DOHH2 (cell line): ENCODE results near the gene WNT2B.

Source experiments
- H3F3A ChIP-seq: fragments of 200-600 bp; sonication (generic), shearing (Covaris generic); 2 replicates; pipeline ENCODE4 v1.6.0; 2016; ENCODE audit warnings: antibody characterized with exemption, mild to moderate bottlenecking; ENCODE audit not compliant: control insufficient read depth, insufficient read depth
- H3K27ac ChIP-seq: fragments of 200-600 bp; sonication (generic); 2 replicates; pipeline ENCODE4 v1.5.1; 2014; ENCODE audit warnings: low read depth, mild to moderate bottlenecking, low read length, moderate library complexity
- H3K27me3 ChIP-seq: fragments of 200-600 bp; sonication (generic); 2 replicates; pipeline ENCODE4 v1.6.1; 2014; ENCODE audit warnings: mild to moderate bottlenecking, low read length, mixed read lengths; ENCODE audit not compliant: control insufficient read depth
- H3K36me3 ChIP-seq: fragments of 200-600 bp; sonication (generic); 2 replicates; pipeline ENCODE4 v1.6.1; 2014; ENCODE audit warnings: mild to moderate bottlenecking, low read length, moderate library complexity, mixed read lengths; ENCODE audit not compliant: control insufficient read depth
- H3K4me1 ChIP-seq: fragments of 200-600 bp; sonication (generic); 2 replicates; pipeline ENCODE4 v1.6.1; 2014; ENCODE audit warnings: mild to moderate bottlenecking, low read length, mixed read lengths; ENCODE audit not compliant: control insufficient read depth
- H3K4me2 ChIP-seq: fragments of 200-600 bp; sonication (generic); 2 replicates; pipeline ENCODE4 v1.6.0; 2014; ENCODE audit warnings: mild to moderate bottlenecking, low read length, moderate library complexity
- H3K4me3 ChIP-seq: fragments of 200-600 bp; sonication (generic); 2 replicates; pipeline ENCODE4 v1.5.1; 2014; ENCODE audit warnings: mild to moderate bottlenecking, low read length, mixed read lengths
- H3K79me2 ChIP-seq: fragments of 200-600 bp; sonication (generic); 2 replicates; pipeline ENCODE4 v1.6.1; 2014; ENCODE audit warnings: mild to moderate bottlenecking, low read length, mixed read lengths; ENCODE audit not compliant: control insufficient read depth
- H3K9me2 ChIP-seq: fragments of 200-600 bp; sonication (generic); replicated peaks from 2 replicates; pipeline ENCODE4 v1.6.1; 2014; ENCODE audit warnings: mild to moderate bottlenecking, low read length, mixed read lengths; ENCODE audit not compliant: control insufficient read depth
- H3K9me3 ChIP-seq: fragments of 200-600 bp; sonication (generic); 2 replicates; pipeline ENCODE4 v1.6.1; 2014; ENCODE audit warnings: antibody characterized with exemption, low read length, mixed read lengths; ENCODE audit not compliant: control insufficient read depth, insufficient read depth
- H4K20me1 ChIP-seq: fragments of 200-600 bp; sonication (generic); 2 replicates; pipeline ENCODE4 v1.6.0; 2014; ENCODE audit warnings: low read depth, mild to moderate bottlenecking, antibody characterized with exemption, low read length, moderate library complexity; ENCODE audit not compliant: control insufficient read depth, insufficient read depth
- CTCF ChIP-seq: fragments of 200-600 bp; sonication (generic); IDR thresholded peaks from one replicate; pipeline ENCODE4 v1.5.1; 2014; ENCODE audit warnings: antibody characterized with exemption, mild to moderate bottlenecking, low read depth, low read length; ENCODE audit not compliant: poor library complexity, severe bottlenecking
- EZH2phosphoT487 ChIP-seq: fragments of 200-600 bp; sonication (generic); IDR thresholded peaks from 2 replicates; pipeline ENCODE4 v1.6.1; 2017; ENCODE audit warnings: borderline replicate concordance, mild to moderate bottlenecking, antibody characterized with exemption, low read length, moderate library complexity, mixed read lengths

WNT2B gene

GRCh38 chr1:112508278-112509004, at the start of gene WNT2B:
Gene WNT2B (plus strand): TSS chr1:112508965. CDS start chr1:112509263, 298 bp downstream.
- no peaks in the 10 kb centered on the region for H3K36me3 ChIP-seq
- TF ChIP-seq EZH2phosphoT487 (no peak; the same call in 1 of the 2 replicates), CTCF (no peak)
- peaks cover 18% of the 10 kb centered on the region for H3F3A ChIP-seq
- no peak within 1 kb of the TSS for H3K27ac ChIP-seq
- no peaks in the 10 kb centered on the region for H3K79me2 ChIP-seq
- peak within 1 kb of the TSS; percentile 94 for H3K4me2 ChIP-seq
- peaks cover 21% of the 10 kb centered on the region for H3K27me3 ChIP-seq
- no peaks in the 10 kb centered on the region for H3K9me2 ChIP-seq
- H3K9me3 ChIP-seq, result no peaks in the 10 kb centered on the region
- H3K4me3 ChIP-seq, result peak within 1 kb of the TSS; percentile 83
- H3K4me1 ChIP-seq, result peaks cover 56% of the 10 kb centered on the region
- H4K20me1 ChIP-seq, result no peaks in the 10 kb centered on the region

DNA sequence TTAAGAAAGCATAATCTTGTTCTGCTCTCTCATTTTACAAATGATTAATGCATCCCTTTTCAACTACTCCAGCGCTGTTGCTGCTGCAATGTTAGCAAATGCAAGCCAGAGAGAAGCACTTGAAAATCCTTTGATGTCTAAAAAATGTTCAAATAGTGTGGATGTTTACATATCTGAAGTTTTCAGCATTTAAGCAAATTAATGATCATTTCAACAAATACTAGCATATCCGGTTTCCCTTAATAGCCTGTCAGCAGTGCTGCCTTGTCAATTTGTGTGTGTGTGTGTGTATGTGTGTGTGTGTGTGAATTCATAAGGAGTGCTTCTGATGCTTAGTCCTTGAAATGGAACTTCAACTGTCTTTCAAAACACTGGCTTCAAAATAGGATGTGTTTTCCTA, 48.1 kb upstream of the WNT2B start:
- no peaks in the 10 kb centered on the region; the same call in 1 of the 2 replicates for H3F3A ChIP-seq
- H3K4me2 ChIP-seq, result no peak overlapping the region
- no peaks in the 10 kb centered on the region for H4K20me1 ChIP-seq
- no peaks in the 10 kb centered on the region for H3K9me3 ChIP-seq
- no peaks in the 10 kb centered on the region for H3K27me3 ChIP-seq
- no peak overlapping the region for H3K27ac ChIP-seq
- no peaks in the 10 kb centered on the region for H3K9me2 ChIP-seq
- no peaks in the 10 kb centered on the region for H3K79me2 ChIP-seq
- peaks cover 5% of the 10 kb centered on the region for H3K36me3 ChIP-seq
- peaks cover 34% of the 10 kb centered on the region for H3K4me1 ChIP-seq
- no peak for TF ChIP-seq EZH2phosphoT487
- no peak for TF ChIP-seq CTCF
- no peak overlapping the region for H3K4me3 ChIP-seq

DNA sequence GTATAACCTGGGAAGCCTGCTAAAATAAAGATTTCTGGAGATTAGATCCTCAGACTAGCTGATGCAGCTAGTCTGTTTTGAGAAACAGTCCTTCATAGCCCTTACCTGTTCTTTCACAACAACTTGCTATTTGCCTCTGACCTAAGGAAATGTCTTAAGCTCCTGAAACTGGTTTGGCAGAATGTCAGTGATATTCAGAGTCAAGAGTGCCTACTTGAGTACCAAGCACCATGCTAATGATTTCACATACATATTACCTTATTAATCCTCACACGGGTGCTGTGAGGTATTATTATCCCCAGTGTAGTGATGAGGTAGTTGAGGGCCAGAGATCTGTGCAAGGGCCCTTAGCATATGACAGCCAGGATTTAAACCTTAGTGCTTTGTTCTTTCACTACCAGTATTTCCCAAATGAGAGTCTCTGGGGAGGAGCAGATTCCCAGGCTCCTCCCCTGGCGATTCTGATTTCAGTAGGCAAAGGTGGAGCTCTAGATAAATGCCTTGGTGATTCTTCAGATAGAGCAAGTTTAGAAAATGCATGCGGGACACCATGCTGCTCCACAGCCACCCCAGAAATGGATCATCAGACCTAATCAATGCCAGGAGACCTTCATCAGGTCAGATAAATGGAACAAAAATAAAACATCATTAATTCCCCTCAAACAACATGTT, 47.4 kb upstream of the WNT2B start:
- no peak overlapping the region for H3K4me2 ChIP-seq
- TF ChIP-seq CTCF (no peak), EZH2phosphoT487 (no peak)
- H3K27ac ChIP-seq, result no peak overlapping the region
- no peaks in the 10 kb centered on the region for H3K9me2 ChIP-seq
- H3K4me1 ChIP-seq, result peaks cover 42% of the 10 kb centered on the region
- H3K9me3 ChIP-seq, result no peaks in the 10 kb centered on the region
- peaks cover 5% of the 10 kb centered on the region for H3K36me3 ChIP-seq
- no peaks in the 10 kb centered on the region for H4K20me1 ChIP-seq
- H3K4me3 ChIP-seq, result no peak overlapping the region
- H3K79me2 ChIP-seq, result no peaks in the 10 kb centered on the region
- no peaks in the 10 kb centered on the region; the same call in 1 of the 2 replicates for H3F3A ChIP-seq
- H3K27me3 ChIP-seq, result no peaks in the 10 kb centered on the region
